ENCODE data around the gene CLASP1. TPM values are rescaled to one million over a fixed set of nuclear protein-coding genes. Genes with fewer than 3 reads are reported as not detected.
"Not testable (repeated sequence)": the region's sequence is repeated elsewhere in the genome, so short reads cannot be mapped to it uniquely, and the experiment has no call there.

The CLASP1 gene
- polyA plus RNA-seq (2012; ENCODE audit: insufficient read depth, insufficient read length), result 18.1 TPM

DNA sequence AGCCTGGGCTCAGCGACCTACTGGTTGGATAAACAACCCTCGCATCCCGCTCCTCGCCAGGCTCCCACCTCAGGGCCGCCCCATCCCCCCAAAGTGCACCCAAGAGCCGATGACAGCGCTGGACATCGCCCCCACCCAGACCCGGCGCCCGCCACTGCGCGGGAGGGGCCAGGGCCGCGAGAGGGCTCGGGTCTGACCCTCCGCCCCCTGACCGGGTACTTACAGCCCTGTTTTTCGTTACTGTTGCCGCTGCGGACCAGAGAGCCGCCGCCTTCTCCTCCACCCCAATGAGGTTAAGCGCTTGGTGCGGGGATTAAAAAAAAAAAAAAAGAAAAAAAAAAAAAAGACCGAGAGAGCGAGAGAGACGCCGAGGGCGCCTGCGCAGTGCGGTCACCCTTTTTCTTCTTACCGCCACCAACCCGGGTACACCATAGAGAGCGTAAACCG, at the start of gene CLASP1:
TSS of gene CLASP1 (minus strand) at position 314 of the 447 bp plus-strand sequence. CDS start 43,567 bp downstream, outside the sequence.
- H3K4me3 ChIP-seq (ENCODE audit: low read length), result peak within 1 kb of the TSS; percentile 78

DNA sequence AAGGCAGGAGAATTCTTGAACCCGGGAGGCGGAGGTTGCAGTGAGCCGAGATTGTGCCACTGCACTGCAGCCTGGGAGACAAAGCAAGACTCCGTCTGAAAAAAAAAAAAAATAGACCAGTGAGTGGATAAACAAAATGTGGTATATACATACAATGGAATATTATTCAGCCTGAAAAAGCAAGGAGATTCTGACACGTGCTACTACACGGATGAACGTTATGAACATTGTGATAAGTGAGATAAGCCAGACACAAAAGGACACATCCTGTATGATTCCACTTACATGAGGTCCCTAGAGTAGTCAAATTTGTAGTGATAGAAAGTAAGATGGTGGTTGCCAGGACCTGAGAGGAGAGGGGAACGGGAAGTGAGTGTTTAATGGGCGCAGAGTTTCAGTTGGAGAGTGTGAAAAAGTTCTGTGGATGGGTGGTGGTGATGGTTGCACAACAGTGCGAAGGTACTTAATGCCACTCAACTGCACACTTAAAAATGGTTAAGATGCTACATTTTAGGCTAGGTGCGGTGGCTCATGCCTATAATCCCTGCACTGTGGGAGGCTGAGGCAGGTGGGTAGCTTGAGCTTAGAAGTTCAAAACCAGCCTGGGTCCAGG, 49.2 kb upstream of the CLASP1 start:
- no peak for DNase-seq (ENCODE audit: low read depth, low spot score)
- no peak overlapping the region for H3K4me3 ChIP-seq (ENCODE audit: low read length)

More for the DNA sequence above, at the start of gene CLASP1:
- DNase-seq (ENCODE audit: low read depth, low spot score), result no peak

DNA sequence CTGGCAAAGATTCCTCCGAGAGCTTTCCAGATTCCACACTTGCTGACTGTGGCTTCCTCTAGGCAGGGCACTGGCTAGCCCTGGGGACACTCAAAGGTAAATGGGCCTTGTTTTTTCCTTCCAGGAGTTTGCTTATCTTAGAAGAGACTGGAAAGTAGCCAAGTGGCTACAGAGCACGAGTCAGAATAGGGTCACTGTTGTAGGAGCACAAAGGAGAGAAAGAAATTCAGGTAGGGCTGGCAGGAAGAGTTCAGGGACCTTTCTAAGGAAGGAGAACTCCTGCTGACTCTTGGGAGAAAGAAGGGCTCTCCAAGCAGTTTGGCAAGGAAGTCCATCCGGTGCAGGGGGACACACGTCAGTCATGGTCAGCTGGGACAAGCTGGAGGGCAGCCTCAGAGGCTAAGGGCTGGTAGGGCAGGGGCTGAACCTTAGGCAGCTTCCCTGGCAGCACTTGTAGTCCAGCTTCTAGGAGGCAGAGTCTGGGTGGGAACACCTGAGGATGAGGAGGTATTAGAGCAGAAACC, 47.9 kb upstream of the CLASP1 start:
- no peak for DNase-seq (ENCODE audit: low read depth, low spot score)

DNA sequence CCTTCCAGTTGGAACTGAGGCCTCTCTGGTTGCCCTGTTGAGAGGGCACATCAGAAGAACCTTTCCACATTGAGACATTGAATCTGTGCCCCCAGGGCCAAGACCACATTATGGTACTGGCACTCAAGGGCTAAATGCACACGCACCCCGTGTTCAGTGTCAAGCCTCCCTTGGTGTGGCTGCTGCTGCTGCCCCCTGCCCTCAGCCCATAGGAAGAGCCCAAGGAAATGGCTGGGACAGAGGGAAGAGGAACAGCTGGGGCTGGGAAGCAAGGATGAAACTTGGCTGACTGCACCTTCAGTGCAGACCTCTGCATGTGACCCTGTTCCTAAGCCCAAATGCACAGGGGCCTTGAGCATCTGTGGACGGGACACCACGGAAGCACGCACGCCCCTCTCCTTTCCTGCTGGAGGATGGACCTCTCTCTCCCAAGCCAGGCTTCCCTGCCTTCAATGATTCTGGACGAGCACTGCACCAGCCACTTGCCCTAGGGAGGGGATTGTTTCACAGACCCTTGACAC, 47.2 kb upstream of the CLASP1 start:
- no peak for DNase-seq (ENCODE audit: low read depth, low spot score)
- H3K4me3 ChIP-seq (ENCODE audit: low read length), result no peak overlapping the region

More for the DNA sequence above, 47.9 kb upstream of the CLASP1 start:
- no peak overlapping the region for H3K4me3 ChIP-seq (ENCODE audit: low read length)

DNA sequence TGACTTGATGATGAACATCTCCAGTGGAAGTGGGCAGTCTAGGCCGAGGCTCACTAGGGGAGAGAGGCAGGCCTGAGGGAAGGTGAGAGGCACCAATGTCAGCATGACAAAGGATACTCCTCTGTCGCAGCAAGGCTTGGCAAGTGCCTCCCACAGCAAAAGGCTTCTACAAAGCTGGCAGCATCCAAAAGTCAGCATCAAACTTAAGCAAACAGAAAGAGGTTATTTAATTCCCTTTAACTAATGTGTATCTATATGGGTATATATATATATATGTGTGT, 45.8 kb upstream of the CLASP1 start:
- no peak overlapping the region for H3K4me3 ChIP-seq (ENCODE audit: low read length)
- DNase-seq (ENCODE audit: low read depth, low spot score), result no peak

DNA sequence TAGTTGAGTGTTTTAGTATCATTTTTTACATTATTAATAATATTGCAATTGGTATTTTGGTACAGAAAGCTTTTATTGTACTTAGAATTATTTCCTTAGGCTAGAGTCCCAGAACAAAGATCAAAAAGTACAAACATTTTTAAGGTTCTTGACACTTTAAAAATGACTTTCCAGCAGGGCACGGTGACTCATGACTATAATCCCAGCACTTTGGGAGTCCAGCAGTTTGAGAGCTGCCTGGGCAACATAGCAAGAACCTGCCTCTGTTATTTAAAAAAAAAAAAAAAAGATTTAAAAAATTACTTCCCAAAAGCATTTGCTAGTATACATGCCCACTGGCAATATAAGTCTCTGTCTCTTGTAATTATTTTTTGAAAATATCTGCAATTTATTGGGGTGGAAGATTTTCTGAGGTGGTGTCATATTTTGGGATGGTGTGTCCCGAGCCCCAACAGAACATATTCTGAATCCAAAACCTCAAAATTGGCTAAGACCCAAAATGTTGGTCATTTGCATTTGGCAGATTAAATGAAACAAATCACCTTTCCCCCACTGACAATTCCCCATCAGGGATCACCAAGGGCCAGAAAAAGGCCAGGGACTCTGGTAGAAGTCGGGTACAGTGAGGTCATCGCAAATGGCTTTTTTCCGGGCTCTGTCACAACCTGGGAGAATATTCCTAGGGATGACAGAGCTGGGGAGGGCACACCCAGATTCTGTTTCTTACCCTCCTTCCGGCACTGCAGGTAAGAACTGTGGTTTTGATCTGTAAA, 45.3 kb upstream of the CLASP1 start:
- DNase-seq (ENCODE audit: low read depth, low spot score), result no peak
- no peak overlapping the region for H3K4me3 ChIP-seq (ENCODE audit: low read length)

DNA sequence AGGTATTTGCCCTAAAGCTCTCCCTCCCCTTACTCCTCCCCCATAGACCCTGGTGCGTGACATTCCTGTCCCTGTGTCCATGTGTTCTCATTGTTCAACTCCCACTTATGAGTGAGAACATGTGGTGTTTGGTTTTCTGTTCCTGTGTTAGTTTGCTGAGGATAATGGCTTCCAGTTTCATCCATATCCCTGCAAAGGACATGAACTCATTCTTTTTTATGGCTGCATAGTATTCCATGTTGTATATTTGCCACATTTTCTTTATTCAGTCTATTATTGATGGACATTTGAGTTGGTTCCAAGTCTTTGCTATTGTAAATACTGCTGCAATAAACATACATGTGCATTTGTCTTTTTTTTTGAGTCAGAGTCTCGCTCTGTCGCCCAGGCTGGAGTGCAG, 41.3 kb upstream of the CLASP1 start:
- DNase-seq (ENCODE audit: low read depth, low spot score); H3K4me3 ChIP-seq (ENCODE audit: low read length): not testable (repeated sequence)

DNA sequence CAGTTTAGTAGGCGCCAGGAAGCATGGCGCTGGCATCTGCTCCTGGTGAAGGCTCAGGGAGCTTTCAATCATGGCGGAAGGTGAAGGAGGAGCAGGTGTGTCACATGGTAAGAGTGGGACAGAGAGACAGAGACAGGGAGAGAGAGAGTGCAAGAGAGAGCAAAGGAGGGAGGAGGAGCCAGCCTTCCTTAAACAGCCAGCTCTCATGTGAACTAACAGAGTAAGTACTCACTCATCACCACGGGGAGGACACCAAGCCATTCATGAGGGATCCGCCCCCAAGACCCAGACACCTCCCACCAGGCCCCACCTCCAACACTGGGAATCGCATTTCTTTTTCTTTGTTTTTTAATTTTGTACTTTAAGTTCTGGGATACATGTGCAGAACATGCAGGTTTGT, 40.8 kb upstream of the CLASP1 start:
- no peak overlapping the region for H3K4me3 ChIP-seq (ENCODE audit: low read length)
- no peak for DNase-seq (ENCODE audit: low read depth, low spot score)

DNA sequence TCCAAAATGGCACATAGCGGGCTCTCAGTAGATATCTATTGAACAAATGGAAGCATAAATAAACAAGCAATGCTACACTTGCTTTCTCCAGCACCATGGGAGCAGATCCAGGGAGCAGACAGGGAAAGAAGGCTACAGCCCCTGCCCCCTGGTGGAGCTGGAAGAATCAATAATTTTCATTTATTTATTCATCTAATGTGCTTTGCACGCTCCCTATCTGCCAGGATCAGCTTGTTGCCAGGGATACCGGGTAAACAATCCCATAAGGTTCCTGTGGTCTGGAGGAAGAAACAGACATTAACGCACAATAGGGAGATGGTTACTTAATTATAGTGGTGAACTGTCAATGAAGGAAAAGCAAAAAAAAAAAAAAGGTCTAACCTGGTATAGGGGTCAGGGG, 40.1 kb upstream of the CLASP1 start:
- no peak for DNase-seq (ENCODE audit: low read depth, low spot score)
- no peak overlapping the region for H3K4me3 ChIP-seq (ENCODE audit: low read length)

DNA sequence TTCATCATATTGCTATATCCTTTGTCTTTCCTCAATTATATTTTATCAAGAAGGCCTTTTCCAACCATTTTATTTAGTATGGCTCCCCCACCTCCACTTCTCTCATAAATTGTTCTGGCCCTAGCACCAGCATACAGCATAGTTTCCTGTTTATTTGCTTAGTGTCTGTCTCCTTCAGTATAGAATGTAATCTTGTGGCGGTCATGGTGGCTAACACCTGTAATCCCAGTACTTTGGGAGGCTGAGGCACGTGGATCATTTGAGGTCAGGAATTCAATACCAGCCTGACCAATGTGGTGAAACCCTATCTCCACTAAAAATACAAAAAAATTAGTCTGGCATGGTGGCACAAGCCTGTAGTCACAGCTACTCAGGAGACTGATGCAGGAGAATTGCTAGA, 39.6 kb upstream of the CLASP1 start:
- no peak for DNase-seq (ENCODE audit: low read depth, low spot score)
- no peak overlapping the region for H3K4me3 ChIP-seq (ENCODE audit: low read length)

DNA sequence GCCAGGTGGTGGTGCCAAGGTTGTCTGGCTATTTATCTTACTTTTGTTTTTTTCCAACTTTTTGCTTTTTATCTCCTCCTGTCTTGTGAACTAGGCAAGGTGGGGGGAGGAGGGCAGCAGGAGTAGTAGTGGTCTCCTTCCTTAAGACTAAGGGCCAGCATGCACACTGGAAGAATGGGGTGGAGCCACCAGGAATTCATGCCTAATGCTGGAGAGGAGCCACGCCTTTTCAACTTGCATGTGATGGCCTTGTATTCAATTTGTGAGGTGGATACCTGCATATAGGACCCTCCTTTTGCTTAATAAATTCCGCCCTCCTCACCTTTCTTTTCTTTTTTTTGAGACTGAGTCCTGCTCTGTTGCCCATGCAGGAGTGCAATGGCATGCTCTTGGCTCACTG, 37.6 kb upstream of the CLASP1 start:
- no peak for DNase-seq (ENCODE audit: low read depth, low spot score)
- H3K4me3 ChIP-seq (ENCODE audit: low read length), result no peak overlapping the region

DNA sequence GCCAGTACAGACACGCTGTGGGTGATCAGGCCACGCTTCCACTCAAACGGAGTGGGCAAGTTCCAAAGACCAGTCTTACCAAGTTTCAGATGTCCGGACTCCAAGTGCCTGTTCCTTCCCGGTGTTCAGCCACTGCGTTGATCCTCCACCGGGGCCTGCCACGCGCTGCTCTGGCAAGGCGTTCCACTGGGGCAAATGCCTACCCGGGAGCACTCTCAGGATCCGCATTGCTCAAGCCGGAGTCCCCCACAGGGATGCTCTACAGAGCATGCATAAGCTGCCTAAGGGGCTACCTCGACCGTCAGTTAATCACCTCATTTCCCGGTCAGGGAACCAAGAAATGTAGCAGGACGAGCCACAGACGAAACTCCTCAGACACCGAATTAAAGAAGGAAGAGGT, 37.0 kb upstream of the CLASP1 start:
- DNase-seq (ENCODE audit: low read depth, low spot score), result no peak

DNA sequence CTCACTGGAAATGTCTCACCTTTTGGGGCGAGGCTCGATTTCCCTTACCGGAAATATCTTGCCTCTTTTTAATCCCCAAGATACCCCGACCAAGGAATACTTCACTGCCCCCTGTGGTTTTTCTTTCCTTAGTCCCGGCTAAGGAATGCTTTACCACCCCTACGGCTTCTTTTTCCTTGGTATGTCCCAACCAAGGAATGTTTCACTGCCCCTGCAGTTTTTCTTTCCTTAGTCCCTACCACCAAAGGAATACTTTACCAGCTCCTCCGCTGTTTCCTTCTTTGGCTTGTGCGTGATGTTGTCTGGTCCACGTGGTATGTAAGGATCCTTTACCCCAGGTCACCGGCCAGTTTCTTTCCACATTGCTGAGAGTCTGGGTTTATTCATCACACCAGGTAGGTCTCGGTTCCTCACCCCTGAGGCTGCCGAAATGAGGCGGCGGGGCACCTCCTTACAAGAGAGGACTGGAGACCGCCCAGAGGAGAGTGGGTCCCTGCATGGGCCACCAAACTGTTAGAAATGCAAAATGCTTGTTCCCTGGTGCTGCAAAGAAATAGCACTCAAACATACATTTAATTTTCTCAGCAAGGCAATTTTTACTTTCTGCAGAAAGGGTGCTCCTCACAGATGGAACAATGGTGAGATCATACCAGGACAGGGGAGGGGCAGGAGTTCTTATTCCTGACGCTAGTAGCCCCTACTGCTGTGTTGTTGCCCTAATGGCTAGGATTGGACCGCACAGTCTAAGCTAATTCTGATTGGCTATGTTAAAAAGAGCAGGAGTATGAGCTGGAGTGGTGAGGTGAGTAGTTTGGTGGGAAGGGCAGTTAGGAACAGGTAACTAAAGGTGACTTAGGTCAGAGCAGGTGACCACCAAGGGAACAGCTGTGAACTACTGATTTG, 33.4 kb upstream of the CLASP1 start:
- no peak overlapping the region for H3K4me3 ChIP-seq (ENCODE audit: low read length)

More for the DNA sequence above, 37.0 kb upstream of the CLASP1 start:
- no peak overlapping the region for H3K4me3 ChIP-seq (ENCODE audit: low read length)

DNA sequence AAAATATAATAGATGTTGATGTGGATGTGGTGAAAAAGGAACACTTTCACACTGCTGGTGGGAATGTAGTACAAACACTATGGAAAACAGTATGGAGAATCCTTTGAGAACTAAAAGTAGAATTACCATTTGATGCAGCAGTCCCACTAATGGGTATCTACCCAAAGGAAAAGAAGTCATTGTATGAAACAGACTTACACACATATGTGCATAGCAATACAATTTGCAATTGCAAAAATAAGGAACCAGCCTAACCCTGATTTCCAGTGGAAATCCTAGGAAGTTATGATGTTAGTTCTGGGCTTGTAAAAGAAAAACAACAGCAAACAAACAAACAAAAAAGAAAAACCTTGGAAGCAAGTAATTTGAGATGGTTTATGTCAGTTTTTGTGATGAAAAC, 28.6 kb upstream of the CLASP1 start:
- no peak for DNase-seq (ENCODE audit: low read depth, low spot score)

More for the DNA sequence above, 33.4 kb upstream of the CLASP1 start:
- DNase-seq (ENCODE audit: low read depth, low spot score), result no peak

DNA sequence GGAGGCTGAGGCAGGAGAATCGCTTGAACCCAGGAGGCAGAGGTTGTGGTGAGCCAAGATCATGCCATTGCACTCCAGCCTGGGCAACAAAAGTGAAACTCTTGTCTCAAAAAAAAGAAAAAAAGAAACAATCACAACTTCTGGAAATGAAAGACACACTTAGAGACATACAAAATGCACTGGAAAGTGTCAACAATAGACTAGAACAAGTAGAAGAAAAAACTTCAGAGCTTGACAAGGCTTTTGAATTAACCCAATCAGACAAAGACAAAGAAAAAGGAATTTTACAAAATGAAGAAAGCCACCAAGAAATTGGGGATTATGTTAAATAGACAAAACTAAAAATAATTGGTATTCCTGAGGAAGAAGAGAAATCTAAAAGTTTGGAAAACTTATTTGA, 22.4 kb upstream of the CLASP1 start:
- not testable (repeated sequence) for DNase-seq (ENCODE audit: low read depth, low spot score)

More for the DNA sequence above, 28.6 kb upstream of the CLASP1 start:
- no peak overlapping the region for H3K4me3 ChIP-seq (ENCODE audit: low read length)

DNA sequence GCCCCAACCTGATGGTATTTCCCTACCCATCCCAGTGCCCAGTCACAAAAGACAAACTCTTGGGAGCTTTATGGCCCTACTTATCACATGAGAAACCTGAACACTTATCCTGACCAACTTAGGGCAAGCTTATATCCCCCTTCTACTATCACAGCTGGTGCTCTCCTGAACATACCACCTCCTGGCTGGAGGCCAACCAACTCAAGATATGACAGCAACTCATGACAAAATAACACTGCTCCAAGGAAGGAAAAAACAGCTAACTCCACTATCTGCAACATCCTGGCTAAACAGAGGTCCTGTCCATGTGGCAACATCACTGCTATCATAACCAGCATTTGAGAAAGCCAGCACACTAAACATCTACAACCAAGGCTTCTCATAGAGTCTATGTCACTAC, 20.9 kb upstream of the CLASP1 start:
- H3K4me3 ChIP-seq (ENCODE audit: low read length), result no peak overlapping the region
- DNase-seq (ENCODE audit: low read depth, low spot score), result no peak

More for the DNA sequence above, 22.4 kb upstream of the CLASP1 start:
- not testable (repeated sequence) for H3K4me3 ChIP-seq (ENCODE audit: low read length)

DNA sequence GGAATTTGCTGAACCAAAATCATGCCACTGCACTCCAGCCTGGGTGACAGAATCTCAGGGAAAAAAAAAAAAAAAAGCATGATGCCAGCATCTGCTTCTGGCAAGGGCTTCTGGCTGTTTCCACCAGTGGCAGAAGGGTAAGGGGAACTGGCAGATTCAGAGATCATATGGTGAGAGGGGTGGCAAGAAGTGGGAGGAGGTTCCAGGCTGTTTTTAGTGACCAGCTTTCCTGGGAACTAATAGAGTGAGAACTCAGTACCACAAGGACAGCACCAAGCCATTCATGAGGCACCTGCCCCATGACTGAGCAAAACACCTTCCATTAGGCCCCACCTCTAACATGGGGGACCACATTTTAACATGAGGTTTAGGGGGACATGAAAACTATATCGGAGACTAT, 18.4 kb upstream of the CLASP1 start:
- DNase-seq (ENCODE audit: low read depth, low spot score), result no peak
- H3K4me3 ChIP-seq (ENCODE audit: low read length), result no peak overlapping the region

DNA sequence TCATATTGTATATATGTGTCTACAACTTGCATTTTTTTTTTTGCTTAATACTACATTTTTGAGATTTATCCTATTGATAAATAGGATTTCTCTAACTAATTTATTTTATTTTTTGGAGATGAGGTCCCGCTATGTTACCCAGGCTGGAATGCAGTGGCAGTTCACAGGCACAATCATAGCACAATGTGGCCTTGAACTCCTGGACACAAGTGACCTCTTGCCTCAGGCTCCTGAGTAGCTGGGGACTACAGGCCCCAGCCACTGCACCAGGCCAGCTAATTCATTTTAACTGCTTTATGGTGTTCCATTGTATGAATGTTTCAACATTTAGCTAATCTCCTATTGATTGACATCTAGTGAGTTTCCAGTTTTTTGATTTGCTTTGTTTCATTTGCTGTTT, 16.8 kb upstream of the CLASP1 start:
- no peak overlapping the region for H3K4me3 ChIP-seq (ENCODE audit: low read length)
- no peak for DNase-seq (ENCODE audit: low read depth, low spot score)

DNA sequence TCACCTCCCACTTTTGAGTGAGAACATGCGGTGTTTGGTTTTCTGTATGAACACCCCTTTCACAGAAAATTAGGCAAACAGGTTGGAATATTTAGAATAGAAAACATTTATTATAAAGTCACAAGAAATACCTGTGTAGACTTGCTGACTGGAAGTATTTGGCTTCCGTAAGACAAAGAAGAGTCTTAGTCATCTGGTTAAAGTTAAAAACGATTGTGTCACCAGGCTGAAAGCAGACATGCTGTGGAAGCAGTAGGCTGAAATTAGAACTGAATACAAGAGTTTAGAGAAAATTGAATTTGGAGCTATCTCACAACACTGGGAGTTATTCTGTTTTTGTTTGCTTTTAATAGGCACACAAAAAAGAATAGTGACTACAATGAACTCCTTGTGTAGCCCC, 16.2 kb upstream of the CLASP1 start:
- no peak for DNase-seq (ENCODE audit: low read depth, low spot score)
- no peak overlapping the region for H3K4me3 ChIP-seq (ENCODE audit: low read length)
